ENCODE data around the gene FBXO8.

The FBXO8 gene

GRCh38 chr4:174283507-174284471 lies at the start of gene FBXO8, which contains the start of gene CEP44:
Gene FBXO8 (minus strand): TSS chr4:174283667. CDS start chr4:174263092, 20,575 bp downstream.
Gene CEP44 (plus strand): TSS chr4:174283911. CDS start chr4:174299122, 15,211 bp downstream.
- DNase-seq (ENCODE audit: low read depth, low spot score) = peak; percentile 90
- in situ Hi-C loops (cut with HindIII; ENCODE audit: low sequenced_read_pairs) = no loop called here
- TF ChIP-seq CTCF (IDR thresholded peaks at IDR 0.05; ENCODE audit: low read depth, low read length) = no peak
- peak within 1 kb of the TSS; percentile 97 for H3K4me3 ChIP-seq (ENCODE audit: low read depth, low read length)

GRCh38 chr4:174332741-174333493 lies 49.5 kb upstream of the FBXO8 start:
- no peak for DNase-seq (ENCODE audit: low read depth, low spot score)
- H3K4me3 ChIP-seq (ENCODE audit: low read depth, low read length) = no peak overlapping the region
- no peak for TF ChIP-seq CTCF (IDR thresholded peaks at IDR 0.05; ENCODE audit: low read depth, low read length)
- in situ Hi-C loops (cut with HindIII; ENCODE audit: low sequenced_read_pairs) = no loop called here

GRCh38 chr4:174324725-174325124 lies 41.3 kb upstream of the FBXO8 start:
- TF ChIP-seq CTCF (IDR thresholded peaks at IDR 0.05; ENCODE audit: low read depth, low read length) = no peak
- in situ Hi-C loops (cut with HindIII; ENCODE audit: low sequenced_read_pairs) = no loop called here
- peak; percentile 25 for DNase-seq (ENCODE audit: low read depth, low spot score)
- no peak overlapping the region for H3K4me3 ChIP-seq (ENCODE audit: low read depth, low read length)

GRCh38 chr4:174324236-174324635 lies 40.8 kb upstream of the FBXO8 start:
- no peak for DNase-seq (ENCODE audit: low read depth, low spot score)
- no peak for TF ChIP-seq CTCF (IDR thresholded peaks at IDR 0.05; ENCODE audit: low read depth, low read length)
- H3K4me3 ChIP-seq (ENCODE audit: low read depth, low read length) = no peak overlapping the region
- in situ Hi-C loops (cut with HindIII; ENCODE audit: low sequenced_read_pairs) = no loop called here

- in situ Hi-C loops (cut with HindIII; ENCODE audit: low sequenced_read_pairs) = no loop called here
- no peak for DNase-seq (ENCODE audit: low read depth, low spot score)
- H3K4me3 ChIP-seq (ENCODE audit: low read depth, low read length) = no peak overlapping the region
- TF ChIP-seq CTCF (IDR thresholded peaks at IDR 0.05; ENCODE audit: low read depth, low read length) = no peak
These were observed 37.2 kb upstream of the FBXO8 start for GRCh38 chr4:174320494-174321199.
